Activated naive CD8-positive, alpha-beta T cell treated with anti-CD3 and anti-CD28 coated beads, Interleukin-2, amount 50 U/mL, for 16 hours (primary cell): ENCODE results near the gene RPS28.
"Not testable (repeated sequence)": the region's sequence is repeated elsewhere in the genome, so short reads cannot be mapped to it uniquely, and the experiment has no call there.

Experiments used
- DNase-seq: peaks from one replicate; pipeline ENCODE4 v3.0.0-alpha.2; 2020; ENCODE audit warnings: low read depth, low spot score

The RPS28 gene

DNA sequence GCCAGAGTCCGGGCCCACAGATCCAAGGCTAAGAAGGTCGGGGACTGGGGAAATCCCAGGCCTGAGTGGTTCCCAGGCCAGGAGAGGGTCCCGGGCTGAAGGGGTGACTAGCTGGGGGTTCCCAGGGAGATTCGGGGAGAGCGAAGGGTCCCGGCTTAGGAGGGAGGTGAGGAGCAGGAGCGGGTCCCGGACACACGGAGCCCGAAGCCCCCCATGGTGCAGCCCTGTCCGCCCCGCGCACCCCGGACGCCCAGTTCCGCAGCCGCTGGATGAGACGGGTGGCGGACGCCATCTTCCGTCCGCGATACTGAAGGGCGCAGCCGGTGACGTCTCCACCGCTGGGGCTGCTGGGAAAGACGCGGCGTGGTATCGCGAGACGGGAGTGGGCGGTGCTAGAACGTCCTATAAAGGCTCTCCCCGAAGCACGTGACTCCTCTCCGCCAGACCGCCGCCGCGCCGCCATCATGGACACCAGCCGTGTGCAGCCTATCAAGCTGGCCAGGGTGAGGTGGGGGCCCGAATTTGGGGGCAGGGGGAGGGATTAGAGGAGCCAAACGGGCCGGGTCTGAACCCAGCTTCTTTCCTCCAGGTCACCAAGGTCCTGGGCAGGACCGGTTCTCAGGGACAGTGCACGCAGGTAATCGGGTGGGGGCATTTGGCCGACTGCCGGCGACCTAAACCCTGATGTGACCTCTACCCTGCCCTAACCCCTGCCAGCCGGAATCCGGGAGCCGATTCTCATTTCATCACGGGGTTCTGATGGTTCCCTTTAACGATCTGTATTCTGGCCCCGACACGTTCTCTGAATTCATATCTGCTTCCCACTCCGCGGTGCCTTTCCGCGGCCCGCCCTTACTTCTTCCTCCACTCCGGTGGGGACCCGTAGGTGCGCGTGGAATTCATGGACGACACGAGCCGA lies at the start of gene RPS28, which contains the start of gene NDUFA7:
Gene RPS28, plus strand, starts transcription at position 430 of the 919 bp plus-strand sequence. Its CDS starts 35 bp downstream, at position 465.
Gene NDUFA7, minus strand, starts transcription at position 309 of the 919 bp plus-strand sequence. Its CDS starts 17 bp downstream, at position 292.
- peak; percentile 95 for DNase-seq

GRCh38 chr19:8276508-8276907 lies 44.8 kb upstream of the RPS28 start:
- not testable (repeated sequence) for DNase-seq

DNA sequence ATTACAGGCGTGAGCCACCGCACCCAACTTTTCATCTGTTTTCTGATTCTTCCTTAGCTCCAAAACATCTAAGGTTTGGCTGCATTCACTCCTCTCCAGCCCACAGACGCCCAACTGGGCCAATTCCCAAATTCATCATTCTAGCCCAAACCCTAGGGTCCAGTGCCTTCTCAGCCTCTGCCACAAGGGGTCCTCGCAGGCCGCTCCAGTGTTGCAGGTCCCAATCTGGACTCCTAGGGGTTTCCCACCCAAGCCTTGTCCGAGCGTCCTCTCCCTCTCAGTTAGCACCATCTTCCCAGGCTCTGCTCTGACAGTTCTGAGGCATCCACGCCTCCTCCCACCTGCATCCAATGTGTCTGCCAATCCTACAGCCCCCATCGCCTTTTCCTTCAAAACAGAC lies 30.0 kb upstream of the RPS28 start:
- not testable (repeated sequence) for DNase-seq

- DNase-seq = no peak
These were observed 19.0 kb upstream of the RPS28 start for GRCh38 chr19:8302357-8302691.

DNA sequence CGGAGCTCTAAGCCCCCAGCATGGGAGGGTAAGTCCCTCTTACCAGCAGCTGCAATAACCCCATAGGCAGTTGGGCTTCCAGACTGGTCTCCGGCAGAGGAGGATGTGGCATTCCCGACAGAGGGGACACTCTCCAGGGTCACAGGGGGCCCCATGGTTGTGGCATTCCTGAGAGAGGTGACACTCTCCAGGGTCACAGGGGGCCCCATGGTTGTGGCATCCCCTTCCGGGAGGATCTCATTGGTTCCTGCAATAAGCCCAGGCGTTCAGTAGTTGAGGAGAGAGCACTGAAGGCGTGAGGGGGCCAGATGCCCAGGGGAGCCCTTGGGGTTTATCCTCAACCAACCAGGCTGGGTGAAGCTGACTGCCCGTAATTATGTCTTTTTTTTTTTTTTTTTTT lies 18.6 kb upstream of the RPS28 start:
- no peak for DNase-seq

- no peak for DNase-seq
These were observed 16.3 kb upstream of the RPS28 start for GRCh38 chr19:8304841-8305621.

GRCh38 chr19:8305798-8306197 lies 15.5 kb upstream of the RPS28 start:
- no peak for DNase-seq

GRCh38 chr19:8306235-8307054 lies 14.9 kb upstream of the RPS28 start:
- no peak for DNase-seq

DNA sequence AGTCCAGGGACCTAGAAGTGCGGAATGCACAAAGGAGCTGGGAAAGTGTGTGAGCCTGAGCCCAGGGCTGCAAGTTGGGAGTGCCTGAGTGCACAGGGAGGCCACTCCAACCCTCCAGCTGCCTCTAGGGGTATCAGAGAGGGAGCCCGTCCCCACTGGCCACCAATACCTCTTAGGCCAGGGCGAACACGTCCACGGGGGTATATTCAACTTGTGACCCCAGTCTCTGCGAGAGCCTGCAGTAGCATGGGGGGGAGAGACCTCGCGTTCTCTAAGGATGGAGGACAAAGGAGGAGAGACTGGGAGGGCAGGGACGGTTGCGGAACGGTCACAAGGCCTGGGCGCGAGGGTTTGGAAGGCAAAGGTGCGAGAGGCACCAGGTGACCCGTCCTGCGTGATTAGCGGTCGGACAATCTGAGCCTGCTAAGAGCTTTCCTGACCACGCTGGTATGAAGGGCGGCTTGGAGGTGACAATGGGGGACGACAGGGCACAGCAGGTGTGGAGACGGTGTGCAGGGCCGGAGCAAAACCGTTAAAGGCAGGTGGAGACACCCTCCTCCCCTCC lies 13.8 kb upstream of the RPS28 start:
- DNase-seq = no peak

DNA sequence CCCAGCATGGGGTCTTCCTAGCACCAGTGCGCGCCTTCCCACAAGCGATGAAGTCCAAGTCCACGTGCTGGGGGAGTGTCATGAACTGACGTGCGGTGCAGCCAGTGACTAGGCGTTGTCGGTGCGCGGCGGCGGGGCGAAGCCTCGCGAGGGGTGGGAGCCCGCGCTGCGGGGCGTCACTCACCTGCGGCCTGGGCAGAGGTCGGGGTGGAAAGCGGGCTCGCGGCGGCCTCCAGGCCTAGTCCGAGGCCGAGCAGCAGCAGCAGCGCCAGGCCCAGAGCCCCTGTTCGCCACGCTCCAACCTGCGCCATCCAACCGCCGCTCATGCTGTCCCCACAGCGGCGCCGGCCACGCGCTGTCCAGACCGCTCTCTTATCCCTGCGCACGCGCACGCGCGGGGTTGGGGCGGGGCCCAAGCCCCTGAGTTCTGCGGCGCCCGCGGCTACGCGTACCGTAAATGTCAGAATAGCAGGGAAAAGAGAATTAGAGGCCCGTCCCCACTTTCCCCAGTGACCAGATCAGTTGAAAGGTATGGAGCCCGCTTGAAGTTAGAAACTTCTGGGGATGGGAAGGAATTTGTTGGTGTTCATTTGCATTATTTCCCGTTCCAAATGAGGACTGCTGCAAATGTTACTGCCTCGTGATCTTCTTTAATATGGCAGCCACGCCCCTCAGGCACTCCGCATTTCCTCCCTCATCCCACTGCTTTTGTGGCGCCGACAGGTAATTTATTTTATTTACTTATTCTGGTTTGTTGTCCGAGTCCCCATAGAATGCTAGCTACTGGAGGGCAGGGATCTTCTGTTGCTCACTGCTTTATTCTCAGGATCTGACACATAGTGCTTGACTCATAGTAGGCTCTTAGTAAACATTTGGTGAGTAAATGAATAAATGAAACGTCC lies 13.1 kb upstream of the RPS28 start, which contains the start of gene CD320:
Gene CD320, minus strand, starts transcription at position 394 of the 902 bp plus-strand sequence. Its CDS starts 68 bp downstream, at position 326.
- peak; percentile 81 for DNase-seq

- DNase-seq = no peak
These were observed 12.4 kb upstream of the RPS28 start for GRCh38 chr19:8308891-8309291.

DNA sequence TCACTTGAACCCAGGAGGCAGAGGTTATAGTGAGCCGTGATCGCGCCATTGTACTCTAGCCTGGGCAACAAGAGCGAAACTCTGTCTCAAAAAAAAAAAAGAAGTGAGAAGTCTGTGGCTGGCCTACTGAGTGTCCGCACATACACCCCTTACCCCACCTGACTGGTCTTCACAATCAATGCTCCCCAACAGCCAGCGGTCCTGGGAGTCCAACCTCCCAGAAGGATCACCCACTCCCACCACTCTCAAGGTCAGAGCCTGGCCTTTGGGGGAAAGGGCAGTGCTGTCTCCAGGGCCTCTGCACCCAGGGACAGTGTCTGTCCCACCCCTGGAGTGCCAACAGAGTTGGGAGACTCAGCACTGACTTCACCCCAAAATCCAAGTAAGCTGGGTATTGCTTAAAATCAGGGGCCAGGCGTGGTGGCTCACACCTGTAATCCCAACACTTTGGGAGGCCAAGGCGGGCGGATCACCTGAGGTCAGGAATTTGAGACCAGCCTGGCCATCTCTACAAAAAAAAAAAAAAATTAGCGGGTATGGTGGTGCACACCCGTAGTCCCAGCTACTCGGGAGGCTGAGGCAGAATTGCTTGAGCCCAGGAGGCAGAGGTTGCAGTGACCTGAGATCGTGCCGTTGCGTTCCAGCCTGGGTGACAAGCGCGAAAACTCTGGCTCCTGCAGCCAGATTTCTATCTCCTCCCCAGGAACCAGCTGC lies 10.8 kb upstream of the RPS28 start:
- DNase-seq = no peak

GRCh38 chr19:8311461-8312260 lies 9.6 kb upstream of the RPS28 start:
- no peak for DNase-seq

DNA sequence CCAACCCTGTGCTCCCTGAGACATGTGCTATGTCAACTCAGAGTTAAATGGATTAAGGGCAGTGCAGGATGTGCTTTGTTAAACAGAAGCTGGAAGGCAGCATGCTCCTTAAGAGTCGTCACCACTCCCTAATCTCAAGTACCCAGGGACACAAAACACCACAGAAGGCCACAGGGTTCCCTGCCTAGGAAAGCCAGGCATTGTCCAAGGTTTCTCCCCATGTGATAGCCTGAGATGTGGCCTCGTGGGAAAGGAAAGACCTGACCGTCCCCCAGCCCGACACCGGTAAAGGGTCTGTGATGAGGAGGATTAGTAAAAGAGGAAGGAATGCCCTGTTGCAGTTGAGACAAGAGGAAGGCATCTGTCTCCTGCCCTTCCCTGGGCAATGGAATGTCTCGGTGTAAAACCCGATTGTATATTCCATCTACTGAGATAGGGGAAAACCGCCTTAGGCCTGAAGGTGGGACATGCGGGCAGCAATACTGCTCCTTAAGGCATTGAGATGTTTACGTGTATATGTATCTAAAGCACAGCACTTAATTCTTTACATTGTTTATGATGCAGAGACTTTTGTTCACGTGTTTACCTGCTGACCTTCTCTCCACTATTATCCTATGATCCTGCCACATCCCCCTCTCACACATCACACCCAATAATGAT lies 6.2 kb upstream of the RPS28 start:
- DNase-seq = not testable (repeated sequence)

GRCh38 chr19:8316351-8317125 lies 4.8 kb upstream of the RPS28 start:
- DNase-seq = no peak

GRCh38 chr19:8318835-8319234 lies 2.5 kb upstream of the RPS28 start:
- DNase-seq = not testable (repeated sequence)

GRCh38 chr19:8319807-8320520 lies 1.3 kb upstream of the RPS28 start:
- no peak for DNase-seq
